Cerebellar cortex (tissue), 1 donor: ENCODE measurements around the gene STEAP1.
A peak's percentile ranks its signal among the peaks of the same experiment; 100 is the strongest.

Experiments used
- DNase-seq: peaks from one replicate; pipeline ENCODE4 v3.0.0-alpha.2; 2015; ENCODE audit warnings: low spot score

Gene STEAP1

GRCh38 chr7:90211391-90212148 lies 57.3 kb downstream of the STEAP1 start, which contains the start of gene STEAP2:
Gene STEAP2 (plus strand): TSS chr7:90211740. CDS start chr7:90225083, 13,343 bp downstream.
- peak; percentile 81 for DNase-seq

- peak; percentile 51 for DNase-seq
These were observed 57.9 kb downstream of the STEAP1 start for GRCh38 chr7:90212149-90212495.

- DNase-seq, result no peak
These were observed 59.3 kb downstream of the STEAP1 start for GRCh38 chr7:90213521-90213920.
